ENCODE measurements around the gene PUM2.

- TF ChIP-seq JUND (IDR thresholded peaks at IDR 0.05) (no peak), USF1 (IDR thresholded peaks at IDR 0.05; ENCODE audit: borderline replicate concordance, low read depth) (no peak), RCOR1 (IDR thresholded peaks at IDR 0.05; ENCODE audit: low read length) (no peak), CTCF (IDR thresholded peaks at IDR 0.05) (no peak)
These were observed 137.7 kb downstream of the PUM2 start for GRCh38 chr2:20212871-20213503.

All from SK-N-SH (cell line).